Right lobe of liver (tissue), 6 donors: ENCODE data around the gene ZFC3H1. TPM values are rescaled to one million over a fixed set of nuclear protein-coding genes. Genes with fewer than 3 reads are reported as not detected.

ENCODE experiments used
- ATAC-seq, 4 donors: fragments of 200-7000 bp; cut with Tn5 transposase; one replicate each; pipeline ENCODE4 v1.9.1; 2020; ENCODE audit warnings: mild to moderate bottlenecking in 4 of 4, moderate library complexity in 4 of 4
- DNase-seq, 3 donors: peaks; one replicate each; pipeline ENCODE4 v3.0.0-alpha.2; 2020
- H3K27ac ChIP-seq, 3 donors: fragments of 200-600 bp; one replicate each; pipeline ENCODE4 v1.8.0; 2022
- H3K27me3 ChIP-seq, 2 donors: fragments of 200-600 bp; one replicate each; pipeline ENCODE4 v1.8.0; 2022
- H3K36me3 ChIP-seq, 4 donors: fragments of 200-600 bp; sonication (generic) in 1 of 4; one replicate each; pipeline versions ENCODE4 v1.5.1 to v1.8.0; 2017 to 2022; ENCODE audit warnings: control low read depth in 1 of 4
- H3K4me1 ChIP-seq, 4 donors: fragments of 200-600 bp; sonication (generic) in 1 of 4; one replicate each; pipeline versions ENCODE4 v1.5.1 to v1.8.0; 2017 to 2022; ENCODE audit warnings: control low read depth in 1 of 4
- H3K4me3 ChIP-seq, 3 donors: fragments of 200-600 bp; one replicate each; pipeline ENCODE4 v1.8.0; 2022
- H3K9me3 ChIP-seq, 4 donors: fragments of 200-600 bp; sonication (generic) in 1 of 4; one replicate each; pipeline versions ENCODE4 v1.5.1 to v1.8.0; 2017 to 2022; ENCODE audit warnings: control low read depth in 1 of 4
- POLR2A ChIP-seq: fragments of 450-650 bp; IDR thresholded peaks from one replicate; pipeline ENCODE4 v1.6.1; 2017; ENCODE audit warnings: antibody characterized with exemption, mild to moderate bottlenecking
- WGBS: methylation state at CpG from one replicate; pipeline ENCODE4 v1.1.6; 2018; ENCODE audit warnings: low coverage, low lambda C conversion rate; ENCODE audit not compliant: insufficient coverage; ENCODE audit errors: missing lambda C conversion rate; 5-methylcytosine and 5-hydroxymethylcytosine counted together
- intact Hi-C, 2 donors: fragments of 100-400 bp; cut with DNase I; formaldehyde crosslinking; loops; one replicate each; pipeline versions ENCODE4 v1.11.2 to v1.14.1; 2022
- long read RNA-seq: library from polyadenylated mRNA; unstranded; transcript quantifications from one replicate; pipeline ENCODE4 v2.0.0, GENCODE V29; 2019
- total RNA-seq, 6 experiments: library from RNA; depleted of rRNA in 2 of 6; stranded (reverse); fragments of >200 nt in 2 of 6; fragmentation: NEBNext Ultra II Directional in 3 of 6; extraction: Animal tissue kit (Norgen Biotek cat#: 25700) in 3 of 6; gene quantifications; one replicate each; pipeline versions ENCODE4 v1.1.0 to v1.2.4, GENCODE V29; 2016 to 2023
- TF ChIP-seq, protein P1 (sequence below), 4 donors: fragments of 200-600 bp in 3 of 4; fragments of 450-650 bp in 1 of 4; IDR thresholded peaks; one replicate each; pipeline versions ENCODE4 v1.5.1 to v1.8.0; 2016 to 2022; ENCODE audit warnings: antibody characterized with exemption in 4 of 4, mild to moderate bottlenecking in 2 of 4
- donor health status: DM: no; HTN: yes; CAD: no.
- donor health status: DM: no; HTN: no; CAD: no.
- donor health status: DM: no; HTN: no; CAD: no.
- donor health status: DM: no; HTN: yes; CAD: no.
- donor health status: DM: no; HTN: yes; CAD: no.

Gene ZFC3H1, protein sequence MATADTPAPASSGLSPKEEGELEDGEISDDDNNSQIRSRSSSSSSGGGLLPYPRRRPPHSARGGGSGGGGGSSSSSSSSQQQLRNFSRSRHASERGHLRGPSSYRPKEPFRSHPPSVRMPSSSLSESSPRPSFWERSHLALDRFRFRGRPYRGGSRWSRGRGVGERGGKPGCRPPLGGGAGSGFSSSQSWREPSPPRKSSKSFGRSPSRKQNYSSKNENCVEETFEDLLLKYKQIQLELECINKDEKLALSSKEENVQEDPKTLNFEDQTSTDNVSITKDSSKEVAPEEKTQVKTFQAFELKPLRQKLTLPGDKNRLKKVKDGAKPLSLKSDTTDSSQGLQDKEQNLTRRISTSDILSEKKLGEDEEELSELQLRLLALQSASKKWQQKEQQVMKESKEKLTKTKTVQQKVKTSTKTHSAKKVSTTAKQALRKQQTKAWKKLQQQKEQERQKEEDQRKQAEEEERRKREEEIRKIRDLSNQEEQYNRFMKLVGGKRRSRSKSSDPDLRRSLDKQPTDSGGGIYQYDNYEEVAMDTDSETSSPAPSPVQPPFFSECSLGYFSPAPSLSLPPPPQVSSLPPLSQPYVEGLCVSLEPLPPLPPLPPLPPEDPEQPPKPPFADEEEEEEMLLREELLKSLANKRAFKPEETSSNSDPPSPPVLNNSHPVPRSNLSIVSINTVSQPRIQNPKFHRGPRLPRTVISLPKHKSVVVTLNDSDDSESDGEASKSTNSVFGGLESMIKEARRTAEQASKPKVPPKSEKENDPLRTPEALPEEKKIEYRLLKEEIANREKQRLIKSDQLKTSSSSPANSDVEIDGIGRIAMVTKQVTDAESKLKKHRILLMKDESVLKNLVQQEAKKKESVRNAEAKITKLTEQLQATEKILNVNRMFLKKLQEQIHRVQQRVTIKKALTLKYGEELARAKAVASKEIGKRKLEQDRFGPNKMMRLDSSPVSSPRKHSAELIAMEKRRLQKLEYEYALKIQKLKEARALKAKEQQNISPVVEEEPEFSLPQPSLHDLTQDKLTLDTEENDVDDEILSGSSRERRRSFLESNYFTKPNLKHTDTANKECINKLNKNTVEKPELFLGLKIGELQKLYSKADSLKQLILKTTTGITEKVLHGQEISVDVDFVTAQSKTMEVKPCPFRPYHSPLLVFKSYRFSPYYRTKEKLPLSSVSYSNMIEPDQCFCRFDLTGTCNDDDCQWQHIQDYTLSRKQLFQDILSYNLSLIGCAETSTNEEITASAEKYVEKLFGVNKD (N-terminal part only)
- 10 to 100 TPM; 13.0 to 27.3 (median 19.1) TPM for total RNA-seq
- long read RNA-seq, partial matches to known transcripts, result 0 of 1 reads
- long read RNA-seq, other reads (novel, unspliced or antisense), result 0 of 1 reads

DNA sequence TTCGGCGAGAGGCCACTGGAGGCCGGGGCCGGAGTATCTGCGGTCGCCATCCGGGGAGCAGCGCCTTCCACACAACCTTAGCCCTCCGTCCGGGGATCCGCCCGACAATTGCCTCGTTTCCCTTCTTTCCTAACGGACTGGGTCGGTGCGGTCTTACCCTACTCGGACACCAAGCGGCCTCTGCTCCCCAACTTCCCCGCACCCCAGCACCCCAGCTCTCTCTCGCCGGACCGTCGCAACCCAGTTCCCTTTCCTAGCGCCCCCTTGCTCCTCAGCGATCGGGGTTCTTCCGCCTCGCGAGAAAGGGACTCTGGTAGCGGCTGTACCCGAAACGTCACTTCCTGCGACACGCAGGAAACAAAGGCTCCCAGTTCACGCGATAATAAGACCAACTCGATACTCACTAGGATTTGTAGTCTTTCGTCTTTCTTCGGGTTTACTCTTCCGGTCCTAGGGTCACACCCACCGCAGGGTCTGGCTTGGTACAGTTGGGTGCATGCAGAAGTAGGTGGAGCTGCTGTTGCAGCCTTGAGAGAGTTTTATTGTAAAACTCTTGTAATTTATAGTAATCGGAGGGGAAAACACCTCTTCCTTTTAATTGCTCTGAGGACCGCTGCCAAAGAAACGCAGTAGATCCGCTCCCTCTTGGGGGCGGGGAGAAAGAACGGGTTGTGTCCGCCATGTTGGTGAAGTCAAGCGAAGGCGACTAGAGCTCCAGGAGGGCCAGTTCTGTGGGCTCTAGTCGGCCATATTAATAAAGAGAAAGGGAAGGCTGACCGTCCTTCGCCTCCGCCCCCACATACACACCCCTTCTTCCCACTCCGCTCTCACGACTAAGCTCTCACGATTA lies at the start of gene ZFC3H1, which contains the start of gene THAP2:
Gene ZFC3H1, minus strand, starts transcription at position 288 of the 850 bp plus-strand sequence. Its CDS starts 238 bp downstream, at position 50.
Gene THAP2, plus strand, starts transcription at position 741 of the 850 bp plus-strand sequence. CDS start 209 bp downstream, outside the sequence.
- Histone ChIP-seq H3K36me3 (peaks cover 0 to 14% (median 12%) of the 10 kb centered on the region in 4 donors), H3K27me3 (no peaks in the 10 kb centered on the region), H3K27ac (peak within 1 kb of the TSS; percentile 91 to 98 (median 92)), H3K9me3 (no peaks in the 10 kb centered on the region), H3K4me1 (peaks cover 0 to 22% (median 9%) of the 10 kb centered on the region in 4 donors), H3K4me3 (peak within 1 kb of the TSS; percentile 76 to 86 (median 86))
- peak; percentile 89 to 95 (median 92) for ATAC-seq
- TF ChIP-seq, protein P1, sequence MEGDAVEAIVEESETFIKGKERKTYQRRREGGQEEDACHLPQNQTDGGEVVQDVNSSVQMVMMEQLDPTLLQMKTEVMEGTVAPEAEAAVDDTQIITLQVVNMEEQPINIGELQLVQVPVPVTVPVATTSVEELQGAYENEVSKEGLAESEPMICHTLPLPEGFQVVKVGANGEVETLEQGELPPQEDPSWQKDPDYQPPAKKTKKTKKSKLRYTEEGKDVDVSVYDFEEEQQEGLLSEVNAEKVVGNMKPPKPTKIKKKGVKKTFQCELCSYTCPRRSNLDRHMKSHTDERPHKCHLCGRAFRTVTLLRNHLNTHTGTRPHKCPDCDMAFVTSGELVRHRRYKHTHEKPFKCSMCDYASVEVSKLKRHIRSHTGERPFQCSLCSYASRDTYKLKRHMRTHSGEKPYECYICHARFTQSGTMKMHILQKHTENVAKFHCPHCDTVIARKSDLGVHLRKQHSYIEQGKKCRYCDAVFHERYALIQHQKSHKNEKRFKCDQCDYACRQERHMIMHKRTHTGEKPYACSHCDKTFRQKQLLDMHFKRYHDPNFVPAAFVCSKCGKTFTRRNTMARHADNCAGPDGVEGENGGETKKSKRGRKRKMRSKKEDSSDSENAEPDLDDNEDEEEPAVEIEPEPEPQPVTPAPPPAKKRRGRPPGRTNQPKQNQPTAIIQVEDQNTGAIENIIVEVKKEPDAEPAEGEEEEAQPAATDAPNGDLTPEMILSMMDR (IDR thresholded peaks at IDR 0.05), result peak in 3 of 4 donors; percentile 8 to 34 (median 34)
- peak; percentile 96 for TF ChIP-seq POLR2A
- DNase-seq, result peak; percentile 94 to 96 (median 96)
- under 1% methylated on average over 29 of the region's 57 CpGs for whole genome bisulfite sequencing
- intact Hi-C loops, result no loop called here

DNA sequence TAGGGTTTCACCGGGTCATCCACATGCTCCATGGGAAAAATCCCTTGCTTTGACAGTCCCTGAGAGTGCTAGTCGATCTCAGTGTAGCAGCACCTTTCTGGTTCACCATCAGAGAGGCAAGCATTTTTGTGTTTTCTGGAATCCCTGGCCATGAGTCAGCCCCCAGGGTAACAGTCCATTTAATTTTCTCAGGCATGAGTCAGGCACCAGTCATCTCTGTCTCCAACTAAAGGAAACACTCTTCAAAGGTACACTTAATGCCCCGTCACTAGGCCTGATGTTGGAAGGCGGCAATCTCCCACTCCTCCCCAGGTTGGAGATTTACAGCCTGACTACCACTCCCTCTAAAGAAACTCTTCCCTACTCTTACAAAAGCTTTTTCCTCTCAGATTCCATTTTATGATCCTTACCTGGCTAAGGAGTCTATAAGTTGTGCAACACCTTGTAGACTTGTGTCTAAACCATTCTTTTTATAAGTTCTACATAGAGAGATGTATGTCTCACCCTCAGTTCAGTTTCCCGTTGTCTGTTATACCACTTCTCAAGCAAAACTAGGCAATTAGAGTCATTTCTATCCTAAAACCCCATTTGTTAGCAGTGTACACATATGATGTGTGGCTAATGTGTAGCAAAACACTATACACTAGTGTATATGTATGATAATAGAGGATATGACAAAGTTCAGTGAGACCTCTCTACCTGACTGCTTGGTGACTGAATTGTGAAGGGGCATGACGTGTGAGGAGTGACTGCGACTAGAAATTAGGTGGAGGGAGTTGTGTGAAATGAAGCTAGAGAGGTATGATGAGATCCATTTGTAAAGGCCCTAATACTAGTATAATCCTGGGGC lies 46.9 kb upstream of the ZFC3H1 start:
- ATAC-seq, result no peak
- WGBS, result 94% methylated on average over 7 of the region's 7 CpGs

GRCh38 chr12:71708658-71709057 lies 45.0 kb upstream of the ZFC3H1 start:
- no peak for TF ChIP-seq POLR2A
- TF ChIP-seq, protein P1 (IDR thresholded peaks at IDR 0.05), result no peak
- whole genome bisulfite sequencing, result 100% methylated on average over 1 of the region's 1 CpG
- Histone ChIP-seq H3K4me3 (no peak overlapping the region), H3K36me3 (no peaks in the 10 kb centered on the region), H3K27ac (no peak overlapping the region), H3K27me3 (no peaks in the 10 kb centered on the region), H3K4me1 (no peaks in the 10 kb centered on the region), H3K9me3 (no peaks in the 10 kb centered on the region)
- DNase-seq, result no peak
- intact Hi-C loops, result no loop called here
- ATAC-seq, result no peak

More for the DNA sequence above, 46.9 kb upstream of the ZFC3H1 start:
- Histone ChIP-seq H3K9me3 (peaks cover 0 to 5% (median 0%) of the 10 kb centered on the region in 4 donors), H3K4me3 (no peak overlapping the region), H3K4me1 (no peaks in the 10 kb centered on the region), H3K36me3 (no peaks in the 10 kb centered on the region), H3K27me3 (no peaks in the 10 kb centered on the region), H3K27ac (no peak overlapping the region)
- TF ChIP-seq, protein P1 (IDR thresholded peaks at IDR 0.05), result no peak
- no peak for TF ChIP-seq POLR2A
- DNase-seq, result no peak
- intact Hi-C loops, result no loop called here
